Testis (tissue), 2 donors: ENCODE measurements around the gene LUZP4.

Experiments
- POLR2A ChIP-seq: fragments of 450-650 bp; IDR thresholded peaks from one replicate; pipeline ENCODE4 v1.6.1; 2017; ENCODE audit warnings: antibody characterized with exemption, mild to moderate bottlenecking, moderate library complexity
- TF ChIP-seq, protein P1 (sequence below), 3 experiments: fragments of 450-650 bp in 2 of 3; fragments of 200-600 bp in 1 of 3; sonication (generic) in 1 of 3; IDR thresholded peaks; one replicate each; pipeline ENCODE4 v1.5.1; 2016 to 2019; ENCODE audit warnings: antibody characterized with exemption in 3 of 3, mild to moderate bottlenecking in 2 of 3, moderate library complexity in 1 of 3

DNA sequence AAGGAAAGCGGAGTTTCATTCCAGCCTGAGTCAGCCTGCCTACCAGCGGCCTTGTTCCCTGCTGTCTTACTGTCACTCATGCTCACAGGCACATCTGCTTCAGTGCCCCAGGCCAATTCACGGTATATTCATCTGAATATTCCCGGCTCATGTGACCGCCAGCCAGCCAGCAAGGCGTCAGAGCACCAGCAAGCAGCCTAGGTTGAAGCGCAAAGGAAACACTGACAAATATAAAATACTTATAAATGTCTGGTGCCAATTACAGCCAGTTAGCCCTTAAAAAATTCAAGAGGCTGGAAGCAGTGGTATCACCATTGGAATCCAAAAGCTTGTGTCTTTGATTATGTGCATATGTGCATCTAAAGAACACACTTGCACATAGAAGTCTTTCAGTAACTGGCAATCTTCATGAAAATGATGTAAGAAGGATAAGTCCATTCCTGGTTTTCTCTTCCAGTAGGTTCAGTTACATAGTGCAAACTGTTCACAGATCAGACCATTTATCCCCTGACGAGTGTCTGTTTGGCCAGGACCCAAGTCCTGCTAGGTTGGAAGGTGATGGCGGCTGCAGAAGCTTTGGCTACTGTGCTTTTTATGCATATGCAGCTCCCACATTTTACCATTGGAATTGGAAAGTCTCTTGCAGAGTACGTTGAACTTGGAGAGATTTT is 61.3 kb downstream of the LUZP4 start:
- no peak for TF ChIP-seq POLR2A
- TF ChIP-seq, protein P1, sequence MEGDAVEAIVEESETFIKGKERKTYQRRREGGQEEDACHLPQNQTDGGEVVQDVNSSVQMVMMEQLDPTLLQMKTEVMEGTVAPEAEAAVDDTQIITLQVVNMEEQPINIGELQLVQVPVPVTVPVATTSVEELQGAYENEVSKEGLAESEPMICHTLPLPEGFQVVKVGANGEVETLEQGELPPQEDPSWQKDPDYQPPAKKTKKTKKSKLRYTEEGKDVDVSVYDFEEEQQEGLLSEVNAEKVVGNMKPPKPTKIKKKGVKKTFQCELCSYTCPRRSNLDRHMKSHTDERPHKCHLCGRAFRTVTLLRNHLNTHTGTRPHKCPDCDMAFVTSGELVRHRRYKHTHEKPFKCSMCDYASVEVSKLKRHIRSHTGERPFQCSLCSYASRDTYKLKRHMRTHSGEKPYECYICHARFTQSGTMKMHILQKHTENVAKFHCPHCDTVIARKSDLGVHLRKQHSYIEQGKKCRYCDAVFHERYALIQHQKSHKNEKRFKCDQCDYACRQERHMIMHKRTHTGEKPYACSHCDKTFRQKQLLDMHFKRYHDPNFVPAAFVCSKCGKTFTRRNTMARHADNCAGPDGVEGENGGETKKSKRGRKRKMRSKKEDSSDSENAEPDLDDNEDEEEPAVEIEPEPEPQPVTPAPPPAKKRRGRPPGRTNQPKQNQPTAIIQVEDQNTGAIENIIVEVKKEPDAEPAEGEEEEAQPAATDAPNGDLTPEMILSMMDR (IDR thresholded peaks at IDR 0.05), result no peak
